ENCODE data around the gene BMP7.

DNA sequence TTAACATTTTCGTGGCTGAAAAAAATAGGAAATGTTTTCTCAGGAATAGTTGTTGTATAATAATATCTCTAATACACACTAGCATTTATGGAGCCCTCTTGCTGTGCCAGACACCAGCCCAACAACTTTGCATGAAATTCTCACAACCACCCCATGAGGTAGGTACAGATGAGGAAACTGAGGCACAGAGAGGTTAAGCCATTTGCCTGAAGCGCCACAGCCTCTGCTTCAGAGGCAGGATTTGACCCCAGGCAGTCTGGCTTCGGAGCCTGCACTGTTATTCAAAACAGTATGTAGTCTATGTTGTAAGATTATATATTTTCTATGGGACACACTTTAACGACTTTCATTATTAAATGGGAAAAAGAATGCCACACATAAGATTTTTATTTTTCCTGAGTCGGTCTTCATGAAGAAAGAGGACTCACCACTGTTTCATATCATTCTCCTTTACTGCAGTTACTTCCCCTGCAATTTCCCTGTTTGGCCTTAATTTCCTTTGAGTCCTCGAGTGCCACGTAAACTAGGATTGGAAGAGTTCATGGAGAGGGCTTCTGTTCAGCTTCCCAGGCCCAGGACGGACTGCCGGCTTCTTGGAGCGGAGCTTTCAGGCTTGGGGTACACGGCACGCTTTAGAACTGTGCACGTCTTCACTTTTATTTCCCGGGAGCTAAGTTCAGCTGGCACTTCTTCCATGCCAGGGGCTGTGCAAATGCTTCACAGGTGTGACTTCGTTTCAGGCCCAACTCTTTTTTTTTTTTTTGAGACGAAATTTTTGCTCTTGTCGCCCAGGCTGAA lies 128.0 kb downstream of the BMP7 start:
- TF ChIP-seq, protein P1, sequence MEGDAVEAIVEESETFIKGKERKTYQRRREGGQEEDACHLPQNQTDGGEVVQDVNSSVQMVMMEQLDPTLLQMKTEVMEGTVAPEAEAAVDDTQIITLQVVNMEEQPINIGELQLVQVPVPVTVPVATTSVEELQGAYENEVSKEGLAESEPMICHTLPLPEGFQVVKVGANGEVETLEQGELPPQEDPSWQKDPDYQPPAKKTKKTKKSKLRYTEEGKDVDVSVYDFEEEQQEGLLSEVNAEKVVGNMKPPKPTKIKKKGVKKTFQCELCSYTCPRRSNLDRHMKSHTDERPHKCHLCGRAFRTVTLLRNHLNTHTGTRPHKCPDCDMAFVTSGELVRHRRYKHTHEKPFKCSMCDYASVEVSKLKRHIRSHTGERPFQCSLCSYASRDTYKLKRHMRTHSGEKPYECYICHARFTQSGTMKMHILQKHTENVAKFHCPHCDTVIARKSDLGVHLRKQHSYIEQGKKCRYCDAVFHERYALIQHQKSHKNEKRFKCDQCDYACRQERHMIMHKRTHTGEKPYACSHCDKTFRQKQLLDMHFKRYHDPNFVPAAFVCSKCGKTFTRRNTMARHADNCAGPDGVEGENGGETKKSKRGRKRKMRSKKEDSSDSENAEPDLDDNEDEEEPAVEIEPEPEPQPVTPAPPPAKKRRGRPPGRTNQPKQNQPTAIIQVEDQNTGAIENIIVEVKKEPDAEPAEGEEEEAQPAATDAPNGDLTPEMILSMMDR (IDR thresholded peaks at IDR 0.05), result no peak
- TF ChIP-seq EP300 (IDR thresholded peaks at IDR 0.05), result no peak
